Stomach smooth muscle (tissue), 2 donors: ENCODE measurements around the gene MROH2A.
A peak's percentile ranks its signal among the peaks of the same experiment; 100 is the strongest.

Experiments
- H3K27ac ChIP-seq: one replicate; pipeline ENCODE4 v1.7.0; 2013; ENCODE audit warnings: mild to moderate bottlenecking, low read length, inconsistent platforms
- H3K27me3 ChIP-seq, 2 donors: one replicate each; pipeline ENCODE4 v1.7.0; 2013; ENCODE audit warnings: low read length in 2 of 2; ENCODE audit not compliant: insufficient read depth in 2 of 2, control insufficient read depth in 1 of 2
- H3K36me3 ChIP-seq, 2 donors: one replicate each; pipeline ENCODE4 v1.7.0; 2013; ENCODE audit warnings: low read length in 2 of 2; ENCODE audit not compliant: control insufficient read depth in 2 of 2, insufficient read depth in 2 of 2
- H3K4me1 ChIP-seq: one replicate; pipeline ENCODE4 v1.7.0; 2013; ENCODE audit warnings: low read length; ENCODE audit not compliant: control insufficient read depth, insufficient read depth
- H3K4me3 ChIP-seq, 2 donors: one replicate each; pipeline ENCODE4 v1.7.0; 2013; ENCODE audit warnings: low read length in 2 of 2
- H3K9ac ChIP-seq, 2 donors: one replicate each; pipeline ENCODE4 v1.7.0; 2013; ENCODE audit warnings: low read length in 2 of 2, mild to moderate bottlenecking in 1 of 2
- H3K9me3 ChIP-seq, 2 donors: one replicate each; pipeline ENCODE4 v1.7.0; 2013; ENCODE audit warnings: low read length in 2 of 2; ENCODE audit not compliant: control insufficient read depth in 2 of 2
- donor health status: healthy.
- donor health status: Pancreatic carcinoma.

MROH2A gene

DNA sequence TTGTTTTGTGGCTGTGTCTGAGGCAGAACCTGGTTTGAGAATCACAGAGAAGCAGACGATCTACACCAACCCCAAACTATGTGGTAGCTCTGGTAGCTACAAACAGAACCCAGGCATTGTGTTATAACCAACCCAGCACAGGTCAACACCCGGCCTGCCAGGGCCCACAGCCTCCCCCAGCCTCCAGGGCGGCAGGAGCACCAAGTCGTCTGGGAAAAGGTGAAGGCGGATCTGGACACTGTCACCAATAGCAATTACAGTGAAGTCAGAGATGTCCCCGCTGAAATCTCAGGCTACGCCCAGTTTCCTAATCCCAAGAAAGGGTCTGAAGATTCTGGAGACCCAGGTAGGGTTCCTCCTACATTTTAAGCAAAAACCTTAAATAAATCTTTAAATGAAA lies 72.6 kb downstream of the MROH2A start:
- Histone ChIP-seq H3K27me3 (peaks cover 0 to 2% of the 10 kb centered on the region in 2 donors), H3K4me3 (no peak overlapping the region), H3K4me1 (peaks cover 8% of the 10 kb centered on the region), H3K27ac (no peak overlapping the region), H3K36me3 (no peaks in the 10 kb centered on the region), H3K9ac (no peak overlapping the region), H3K9me3 (no peaks in the 10 kb centered on the region)

DNA sequence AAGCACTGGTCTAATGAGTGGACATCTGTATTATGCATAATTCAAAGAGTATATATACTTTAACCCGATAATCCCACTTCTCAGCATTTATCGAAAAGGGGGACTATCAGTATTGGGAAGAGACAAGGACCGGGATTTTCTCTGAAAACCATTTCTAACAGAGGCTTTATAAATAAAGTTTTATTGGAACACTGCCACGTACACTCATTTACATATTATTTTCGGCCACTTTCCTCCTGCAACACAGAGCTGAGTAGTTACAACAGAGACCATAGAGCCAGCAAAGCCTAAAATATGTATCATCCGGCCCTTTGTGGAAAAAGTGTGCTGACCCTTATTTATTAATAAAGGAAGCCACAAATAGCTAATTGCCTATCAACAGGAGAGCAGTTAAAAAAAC lies 73.0 kb downstream of the MROH2A start:
- H3K4me3 ChIP-seq: no peak overlapping the region
- H3K4me1 ChIP-seq: peaks cover 8% of the 10 kb centered on the region
- peaks cover 0 to 2% of the 10 kb centered on the region in 2 donors for H3K27me3 ChIP-seq
- no peak overlapping the region for H3K9ac ChIP-seq
- H3K9me3 ChIP-seq: no peaks in the 10 kb centered on the region
- H3K36me3 ChIP-seq: no peaks in the 10 kb centered on the region
- no peak overlapping the region for H3K27ac ChIP-seq

DNA sequence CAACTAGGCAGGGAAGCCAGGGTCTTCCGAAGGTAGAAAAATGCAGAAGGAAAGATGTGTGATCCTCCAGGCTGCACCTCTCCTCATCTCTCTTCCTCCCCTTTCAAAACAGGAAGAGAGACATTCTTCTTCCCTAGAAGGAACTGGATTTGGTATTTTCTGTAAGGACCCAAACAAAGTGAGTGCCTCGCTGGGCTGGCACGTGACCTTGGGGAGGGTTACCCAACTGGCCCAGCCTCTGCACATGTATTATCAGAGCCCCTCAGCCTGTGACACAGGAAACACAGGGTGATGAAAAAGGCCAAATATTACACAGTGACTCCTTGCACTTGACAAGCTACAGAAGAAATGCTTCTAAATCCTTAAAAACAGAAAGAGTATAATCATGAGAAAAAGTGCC lies 73.9 kb downstream of the MROH2A start:
- no peak overlapping the region for H3K4me3 ChIP-seq
- H3K36me3 ChIP-seq: no peaks in the 10 kb centered on the region
- H3K27ac ChIP-seq: no peak overlapping the region
- peaks cover 0 to 2% of the 10 kb centered on the region in 2 donors for H3K27me3 ChIP-seq
- no peak overlapping the region for H3K9ac ChIP-seq
- H3K4me1 ChIP-seq: peaks cover 8% of the 10 kb centered on the region
- no peaks in the 10 kb centered on the region for H3K9me3 ChIP-seq

DNA sequence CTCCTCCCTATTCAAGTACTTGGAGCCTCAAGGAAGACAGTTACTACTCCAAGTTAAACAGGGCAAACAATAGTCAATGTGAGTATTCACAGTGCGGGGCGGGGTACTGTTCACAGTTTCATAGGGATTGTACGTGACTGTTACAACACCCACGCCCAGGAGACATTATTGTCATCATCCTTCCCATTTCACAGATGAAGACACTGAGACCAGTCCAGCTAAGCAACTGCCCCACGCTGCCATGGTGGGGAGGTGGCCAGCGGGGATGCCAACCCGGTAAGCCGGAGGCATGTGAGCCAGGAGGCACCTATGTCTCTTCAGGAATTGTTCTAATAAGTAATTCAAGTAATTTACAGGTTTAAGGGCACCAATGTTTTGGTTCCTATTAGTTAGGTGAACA lies 75.2 kb downstream of the MROH2A start:
- no peak overlapping the region for H3K27ac ChIP-seq
- no peak overlapping the region for H3K9ac ChIP-seq
- H3K4me3 ChIP-seq: peak overlapping the region in 1 of 2 donors; percentile 93
- peaks cover 0 to 2% of the 10 kb centered on the region in 2 donors for H3K27me3 ChIP-seq
- H3K9me3 ChIP-seq: no peaks in the 10 kb centered on the region
- H3K4me1 ChIP-seq: peaks cover 8% of the 10 kb centered on the region
- no peaks in the 10 kb centered on the region for H3K36me3 ChIP-seq

DNA sequence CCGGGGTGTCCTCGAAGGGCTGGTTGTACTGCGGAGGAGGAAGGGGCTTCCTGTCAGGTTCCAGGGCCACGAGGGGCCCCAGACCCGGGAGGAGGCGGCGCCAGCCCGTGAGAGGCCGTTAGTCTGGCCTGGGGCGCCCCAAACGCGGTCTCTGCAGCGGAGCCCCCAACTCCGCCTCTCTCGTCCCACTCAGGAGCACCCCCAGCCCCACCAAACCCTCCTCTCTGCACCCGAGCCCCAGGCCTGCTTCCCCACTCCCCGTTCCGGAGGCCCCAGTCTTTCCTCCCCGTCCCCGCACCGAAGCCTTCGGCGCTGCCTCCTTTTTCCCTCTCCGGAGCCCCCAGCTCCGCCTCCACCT lies 75.7 kb downstream of the MROH2A start:
- H3K4me3 ChIP-seq: peak overlapping the region; percentile 73 to 93
- peaks cover 8% of the 10 kb centered on the region for H3K4me1 ChIP-seq
- no peak overlapping the region for H3K9ac ChIP-seq
- no peak overlapping the region for H3K27ac ChIP-seq
- no peaks in the 10 kb centered on the region for H3K36me3 ChIP-seq
- no peaks in the 10 kb centered on the region for H3K9me3 ChIP-seq
- peaks cover 0 to 2% of the 10 kb centered on the region in 2 donors for H3K27me3 ChIP-seq

DNA sequence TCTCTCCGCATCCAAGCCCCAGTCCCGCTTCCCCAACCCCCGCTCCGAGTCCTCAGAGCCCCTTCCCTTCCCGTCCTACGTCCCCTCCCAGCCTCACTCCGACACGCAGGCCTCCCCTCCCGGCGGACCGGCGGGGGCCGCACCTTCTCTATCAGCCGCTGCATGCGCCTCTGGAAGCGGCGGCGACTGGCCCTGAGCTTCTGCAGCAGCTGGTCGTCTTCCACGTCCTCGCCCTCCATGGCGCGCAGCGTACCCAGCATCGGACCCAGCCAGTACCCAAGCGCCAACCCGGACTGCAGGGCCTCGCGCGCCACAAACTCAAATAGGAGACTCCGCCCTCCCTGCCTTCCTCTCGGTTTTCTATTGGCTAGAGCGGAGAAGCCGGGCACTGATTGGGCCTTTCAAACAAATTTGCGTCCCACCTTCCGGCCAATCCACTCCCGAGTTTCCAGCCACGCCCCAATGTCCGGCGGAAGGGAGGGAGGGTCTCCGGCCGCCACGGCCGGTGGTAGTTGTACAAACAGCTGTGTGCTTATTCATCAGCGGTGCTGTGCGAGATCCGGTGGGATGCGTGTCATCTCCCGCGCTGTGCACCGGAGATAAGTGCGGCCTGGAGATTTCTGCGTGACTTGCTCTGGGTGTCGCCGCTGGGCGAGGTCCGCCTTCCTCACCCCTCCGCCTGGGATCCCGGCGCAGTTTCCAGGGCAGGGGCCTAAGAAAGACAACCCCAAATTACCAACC lies 76.3 kb downstream of the MROH2A start, which contains the start of gene HJURP:
Gene HJURP (minus strand): TSS at position 295 of the 741 bp plus-strand sequence. CDS start 35 bp downstream, at position 260.
- H3K27ac ChIP-seq: no peak within 1 kb of the TSS
- H3K27me3 ChIP-seq: peaks cover 0 to 2% of the 10 kb centered on the region in 2 donors
- no peaks in the 10 kb centered on the region for H3K9me3 ChIP-seq
- H3K4me3 ChIP-seq: peak within 1 kb of the TSS; percentile 73 to 93
- peak within 1 kb of the TSS; percentile 56 to 82 for H3K9ac ChIP-seq
- H3K4me1 ChIP-seq: peaks cover 8% of the 10 kb centered on the region
- H3K36me3 ChIP-seq: no peaks in the 10 kb centered on the region

DNA sequence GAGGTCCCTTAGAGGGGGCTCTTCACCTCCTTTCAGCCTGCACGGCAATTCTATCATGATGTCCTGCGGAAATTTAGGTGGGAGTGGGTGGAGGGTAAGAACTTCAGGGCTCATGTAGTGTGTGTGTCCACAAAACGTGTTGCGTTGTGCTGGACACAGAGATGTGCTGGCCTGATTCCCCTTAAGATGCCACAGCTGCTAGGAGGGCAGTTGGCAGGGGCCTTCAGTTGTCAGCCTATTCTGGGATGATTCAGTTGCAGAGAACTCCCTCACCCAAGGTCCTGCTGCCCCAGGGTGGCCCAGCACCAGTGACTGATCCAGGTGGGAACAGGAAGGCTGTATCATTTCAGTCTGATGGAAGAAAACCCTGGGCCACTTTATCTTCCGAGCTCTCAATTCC lies 77.2 kb downstream of the MROH2A start:
- no peaks in the 10 kb centered on the region for H3K27me3 ChIP-seq
- no peak overlapping the region for H3K9ac ChIP-seq
- H3K4me1 ChIP-seq: peaks cover 8% of the 10 kb centered on the region
- no peaks in the 10 kb centered on the region for H3K9me3 ChIP-seq
- H3K27ac ChIP-seq: no peak overlapping the region
- H3K4me3 ChIP-seq: peak overlapping the region in 1 of 2 donors; percentile 73
- no peaks in the 10 kb centered on the region for H3K36me3 ChIP-seq

DNA sequence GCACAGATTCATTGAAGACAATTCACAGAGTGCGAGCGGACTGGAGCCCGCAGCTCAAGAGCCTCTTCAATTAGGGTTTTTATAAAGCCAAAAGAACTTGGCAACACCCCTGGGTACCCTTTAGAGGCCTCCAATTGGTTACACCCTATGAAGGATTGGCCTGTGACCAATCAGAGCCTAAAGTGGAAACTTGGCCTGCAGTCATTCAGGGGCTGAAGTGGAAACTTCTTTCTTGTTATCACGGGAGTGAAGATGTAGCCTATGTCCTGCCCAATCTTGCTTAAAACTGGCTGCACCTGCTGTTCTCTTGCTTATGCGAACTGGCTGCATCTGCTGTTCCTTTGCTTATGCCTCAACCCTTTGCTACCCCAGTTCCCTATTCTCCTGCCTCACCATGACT lies 78.1 kb downstream of the MROH2A start:
- Histone ChIP-seq H3K4me3 (no peak overlapping the region), H3K4me1 (peaks cover 8% of the 10 kb centered on the region), H3K9me3 (no peaks in the 10 kb centered on the region), H3K9ac (no peak overlapping the region), H3K27me3 (no peaks in the 10 kb centered on the region), H3K36me3 (no peaks in the 10 kb centered on the region), H3K27ac (no peak overlapping the region)

DNA sequence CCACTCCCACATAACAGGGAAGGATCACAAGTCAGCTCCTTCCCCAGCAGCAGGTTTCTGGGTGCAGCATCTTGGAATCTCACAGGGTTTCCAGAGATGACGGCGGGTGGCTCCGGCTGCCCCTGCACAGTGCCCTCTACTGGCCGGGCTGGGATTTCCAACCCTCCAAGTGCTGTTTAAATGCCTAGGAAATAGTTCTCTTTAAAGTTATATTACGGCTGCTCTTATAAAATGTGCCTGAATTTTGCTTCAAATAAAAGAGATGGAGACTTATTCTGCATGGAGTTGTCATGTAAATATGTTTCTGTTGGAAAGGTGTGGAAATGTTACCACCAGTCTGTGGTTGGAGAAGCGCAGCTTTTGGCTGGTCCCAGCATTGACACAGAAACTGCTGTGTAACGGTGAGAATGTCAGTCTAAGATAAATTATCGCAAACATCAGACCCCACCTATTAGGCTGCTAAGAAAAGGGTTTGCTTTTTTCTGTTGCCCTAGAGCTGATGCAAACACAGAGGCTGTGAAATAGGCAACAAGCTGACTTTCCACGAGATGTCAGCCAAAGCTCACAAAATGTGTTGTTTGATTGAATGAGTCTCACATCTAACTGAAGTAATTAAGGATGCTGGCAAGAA lies 79.5 kb downstream of the MROH2A start:
- peaks cover 8% of the 10 kb centered on the region for H3K4me1 ChIP-seq
- H3K9me3 ChIP-seq: no peaks in the 10 kb centered on the region
- H3K27ac ChIP-seq: no peak overlapping the region
- no peak overlapping the region for H3K9ac ChIP-seq
- H3K4me3 ChIP-seq: no peak overlapping the region
- H3K36me3 ChIP-seq: no peaks in the 10 kb centered on the region
- no peaks in the 10 kb centered on the region for H3K27me3 ChIP-seq

DNA sequence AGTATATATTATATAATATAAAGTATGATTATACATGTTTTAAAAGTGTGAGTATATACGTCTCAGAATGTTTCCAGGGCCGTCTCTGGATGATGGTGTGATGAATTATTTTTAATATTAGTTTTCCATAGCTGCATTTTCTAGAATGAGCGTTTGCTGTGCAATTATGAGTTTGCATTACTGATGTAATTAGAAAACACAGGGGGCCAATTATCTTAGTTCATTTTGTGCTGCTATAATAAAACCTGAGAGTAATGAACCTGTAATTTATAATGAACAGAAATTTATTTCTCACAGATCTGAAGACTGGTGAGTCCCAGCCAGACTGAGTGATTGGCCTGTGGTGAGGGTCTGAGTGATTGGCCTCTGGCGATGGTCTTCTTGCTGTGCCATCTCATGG lies 80.2 kb downstream of the MROH2A start:
- no peak overlapping the region for H3K27ac ChIP-seq
- H3K27me3 ChIP-seq: no peaks in the 10 kb centered on the region
- no peaks in the 10 kb centered on the region for H3K9me3 ChIP-seq
- no peak overlapping the region for H3K4me3 ChIP-seq
- H3K4me1 ChIP-seq: peaks cover 8% of the 10 kb centered on the region
- no peak overlapping the region for H3K9ac ChIP-seq
- no peaks in the 10 kb centered on the region for H3K36me3 ChIP-seq

DNA sequence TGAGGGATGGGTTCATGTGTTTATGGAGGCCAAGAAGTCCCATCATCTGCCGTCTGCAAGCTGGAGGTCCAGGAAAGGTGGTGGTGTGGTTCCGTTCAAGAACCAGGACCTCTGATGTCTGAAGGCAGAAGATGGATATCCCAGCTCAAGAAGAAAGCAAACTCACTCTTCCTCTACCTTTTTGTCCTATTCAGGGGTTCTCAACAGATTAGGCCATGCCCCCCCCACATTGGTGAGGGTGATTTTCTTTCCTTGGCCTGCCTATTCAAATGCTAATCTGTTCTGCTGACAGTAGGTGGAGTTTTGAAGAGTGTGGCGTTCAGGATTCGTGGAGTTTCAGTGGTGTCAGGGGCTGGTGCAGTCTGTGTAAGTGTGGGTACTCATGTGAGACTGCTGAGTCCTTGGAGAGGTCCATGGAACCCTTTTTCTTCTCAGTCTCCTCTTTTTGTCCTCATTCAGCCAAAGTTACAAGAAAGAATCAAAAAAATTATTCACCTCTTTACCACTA lies 84.2 kb downstream of the MROH2A start:
- Histone ChIP-seq H3K27ac (no peak overlapping the region), H3K9me3 (peaks cover 0 to 7% of the 10 kb centered on the region in 2 donors), H3K36me3 (no peaks in the 10 kb centered on the region), H3K4me1 (no peaks in the 10 kb centered on the region), H3K27me3 (no peaks in the 10 kb centered on the region), H3K4me3 (no peak overlapping the region), H3K9ac (no peak overlapping the region)
